Body of pancreas (tissue), 4 donors: ENCODE results near the gene DUSP16. TPM values are rescaled to one million over a fixed set of nuclear protein-coding genes. Genes with fewer than 3 reads are reported as not detected.
A peak's percentile ranks its signal among the peaks of the same experiment; 100 is the strongest.

ENCODE experiments used
- ATAC-seq: fragments of 150-250 bp; one replicate; pipeline ENCODE4 v1.9.1; 2016
- DNase-seq, 4 donors: peaks; one replicate each; pipeline ENCODE4 v3.0.0-alpha.2; 2019
- H3K27ac ChIP-seq, 4 donors: fragments of 200-600 bp; sonication (generic); 1 replicate in 3 of 4; 2 replicates in 1 of 4; pipeline versions ENCODE4 v1.5.1 to v1.6.1; 2016 to 2019; ENCODE audit warnings: mild to moderate bottlenecking in 1 of 4, mixed read lengths in 1 of 4, moderate library complexity in 1 of 4
- H3K27me3 ChIP-seq, 2 donors: fragments of 200-600 bp; sonication (generic); one replicate each; pipeline ENCODE4 v1.6.0; 2016; ENCODE audit warnings: mild to moderate bottlenecking in 1 of 2
- H3K36me3 ChIP-seq, 2 donors: fragments of 200-600 bp; sonication (generic); replicated peaks in 1 of 2; 2 replicates each; pipeline ENCODE4 v1.5.1; 2016; ENCODE audit warnings: low read depth in 2 of 2; ENCODE audit not compliant: insufficient read depth in 1 of 2
- H3K4me1 ChIP-seq: fragments of 200-600 bp; sonication (generic); one replicate; pipeline ENCODE4 v1.6.0; 2016
- H3K4me3 ChIP-seq, 2 donors: fragments of 200-600 bp; sonication (generic); 1 replicate in 1 of 2; 2 replicates in 1 of 2; pipeline ENCODE4 v1.5.1; 2016 to 2019
- H3K9me3 ChIP-seq, 3 donors: fragments of 200-600 bp; sonication (generic); 1 replicate in 2 of 3; 2 replicates in 1 of 3; pipeline ENCODE4 v1.5.1; 2016
- CTCF ChIP-seq, 7 experiments: fragments of 450-650 bp in 4 of 7; fragments of 200-600 bp in 3 of 7; sonication (generic) in 3 of 7; IDR thresholded peaks; one replicate each; pipeline ENCODE4 v1.5.1; 2016 to 2019; ENCODE audit warnings: antibody characterized with exemption in 7 of 7
- POLR2A ChIP-seq, 3 donors: fragments of 450-650 bp; IDR thresholded peaks; one replicate each; pipeline ENCODE4 v1.6.1; 2016; ENCODE audit warnings: antibody characterized with exemption in 3 of 3, mild to moderate bottlenecking in 2 of 3
- WGBS, 2 donors: methylation state at CpG; one replicate each; pipeline ENCODE4 v1.1.5; 2017; 5-methylcytosine and 5-hydroxymethylcytosine counted together
- intact Hi-C: fragments of 100-400 bp; cut with DNase I; formaldehyde crosslinking; loops from one replicate; pipeline ENCODE4 v1.15.1; 2023
- total RNA-seq, 2 donors: library from RNA; depleted of rRNA; stranded (reverse); fragments of >200 nt; gene quantifications; one replicate each; pipeline ENCODE4 v1.1.0, GENCODE V29; 2016

The DUSP16 gene
- total RNA-seq, 2 donors from 2014 or later, result 30.3 to 32.9 TPM

GRCh38 chr12:12529783-12530421, 32.8 kb downstream of the DUSP16 start:
- H3K4me3 ChIP-seq, result no peak overlapping the region
- 26 to 50% methylated on average over 2 of the region's 2 CpGs for WGBS, 2 donors
- intact Hi-C loops, result no loop called here
- no peak for ATAC-seq
- no peaks in the 10 kb centered on the region for H3K9me3 ChIP-seq
- H3K27ac ChIP-seq, result no peak overlapping the region
- H3K27me3 ChIP-seq, result no peaks in the 10 kb centered on the region
- TF ChIP-seq POLR2A (IDR thresholded peaks at IDR 0.05) (no peak), CTCF (IDR thresholded peaks at IDR 0.05) (no peak)
- peaks cover 65% of the 10 kb centered on the region for H3K4me1 ChIP-seq
- H3K36me3 ChIP-seq, result no peaks in the 10 kb centered on the region
- DNase-seq, result no peak

- Histone ChIP-seq H3K4me1 (peaks cover 58% of the 10 kb centered on the region), H3K4me3 (no peak overlapping the region), H3K27me3 (no peaks in the 10 kb centered on the region), H3K27ac (peak overlapping the region; percentile 28 to 82 (median 68)), H3K36me3 (no peaks in the 10 kb centered on the region), H3K9me3 (no peaks in the 10 kb centered on the region)
- no peak for DNase-seq
- intact Hi-C loops, result no loop called here
- WGBS, 2 donors, result 12 to 24% methylated on average over 6 of the region's 6 CpGs
- no peak for TF ChIP-seq CTCF (IDR thresholded peaks at IDR 0.05)
- TF ChIP-seq POLR2A (IDR thresholded peaks at IDR 0.05), result no peak
- ATAC-seq, result peak; percentile 10
These were observed 34.0 kb downstream of the DUSP16 start for GRCh38 chr12:12528361-12529270.

- H3K9me3 ChIP-seq, result no peaks in the 10 kb centered on the region
- TF ChIP-seq POLR2A (IDR thresholded peaks at IDR 0.05), result no peak
- no peak for TF ChIP-seq CTCF (IDR thresholded peaks at IDR 0.05)
- intact Hi-C loops, result no loop called here
- peak overlapping the region; percentile 28 to 82 (median 68) for H3K27ac ChIP-seq
- 47 to 52% methylated on average over 5 of the region's 5 CpGs for WGBS, 2 donors
- H3K27me3 ChIP-seq, result no peaks in the 10 kb centered on the region
- peaks cover 58% of the 10 kb centered on the region for H3K4me1 ChIP-seq
- peak in 3 of 4 donors; percentile 22 to 35 (median 22) for DNase-seq
- H3K36me3 ChIP-seq, result no peaks in the 10 kb centered on the region
- ATAC-seq, result peak; percentile 67
- no peak overlapping the region for H3K4me3 ChIP-seq
These were observed 34.8 kb downstream of the DUSP16 start for GRCh38 chr12:12527820-12528296.

GRCh38 chr12:12524128-12524527, 38.5 kb downstream of the DUSP16 start:
- peaks cover 60% of the 10 kb centered on the region for H3K4me1 ChIP-seq
- no peak overlapping the region for H3K27ac ChIP-seq
- intact Hi-C loops, result no loop called here
- no peaks in the 10 kb centered on the region for H3K9me3 ChIP-seq
- ATAC-seq, result no peak
- no peaks in the 10 kb centered on the region for H3K36me3 ChIP-seq
- H3K27me3 ChIP-seq, result no peaks in the 10 kb centered on the region
- no peak for DNase-seq
- TF ChIP-seq POLR2A (IDR thresholded peaks at IDR 0.05) (no peak), CTCF (IDR thresholded peaks at IDR 0.05) (no peak)
- no peak overlapping the region for H3K4me3 ChIP-seq
